IPS-15b (cell line): ENCODE data around the gene NGRN.
A peak's percentile ranks its signal among the peaks of the same experiment; 100 is the strongest.

Experiments
- H3K27me3 ChIP-seq: one replicate; pipeline ENCODE4 v1.6.1; 2013; ENCODE audit warnings: low read length; ENCODE audit not compliant: control insufficient read depth, insufficient read depth
- H3K36me3 ChIP-seq: one replicate; pipeline ENCODE4 v1.6.1; 2013; ENCODE audit warnings: low read length; ENCODE audit not compliant: control insufficient read depth, insufficient read depth
- H3K4me1 ChIP-seq: one replicate; pipeline ENCODE4 v1.6.1; 2013; ENCODE audit warnings: mild to moderate bottlenecking, low read length; ENCODE audit not compliant: control insufficient read depth, insufficient read depth
- H3K4me3 ChIP-seq: one replicate; pipeline ENCODE4 v1.5.1; 2013; ENCODE audit warnings: low read depth, low read length
- H3K9ac ChIP-seq: one replicate; pipeline ENCODE4 v1.6.1; 2013; ENCODE audit warnings: low read depth, mild to moderate bottlenecking, low read length
- H3K9me3 ChIP-seq: one replicate; pipeline ENCODE4 v1.6.1; 2013; ENCODE audit warnings: mild to moderate bottlenecking, low read length; ENCODE audit not compliant: control insufficient read depth, insufficient read depth

The NGRN gene

DNA sequence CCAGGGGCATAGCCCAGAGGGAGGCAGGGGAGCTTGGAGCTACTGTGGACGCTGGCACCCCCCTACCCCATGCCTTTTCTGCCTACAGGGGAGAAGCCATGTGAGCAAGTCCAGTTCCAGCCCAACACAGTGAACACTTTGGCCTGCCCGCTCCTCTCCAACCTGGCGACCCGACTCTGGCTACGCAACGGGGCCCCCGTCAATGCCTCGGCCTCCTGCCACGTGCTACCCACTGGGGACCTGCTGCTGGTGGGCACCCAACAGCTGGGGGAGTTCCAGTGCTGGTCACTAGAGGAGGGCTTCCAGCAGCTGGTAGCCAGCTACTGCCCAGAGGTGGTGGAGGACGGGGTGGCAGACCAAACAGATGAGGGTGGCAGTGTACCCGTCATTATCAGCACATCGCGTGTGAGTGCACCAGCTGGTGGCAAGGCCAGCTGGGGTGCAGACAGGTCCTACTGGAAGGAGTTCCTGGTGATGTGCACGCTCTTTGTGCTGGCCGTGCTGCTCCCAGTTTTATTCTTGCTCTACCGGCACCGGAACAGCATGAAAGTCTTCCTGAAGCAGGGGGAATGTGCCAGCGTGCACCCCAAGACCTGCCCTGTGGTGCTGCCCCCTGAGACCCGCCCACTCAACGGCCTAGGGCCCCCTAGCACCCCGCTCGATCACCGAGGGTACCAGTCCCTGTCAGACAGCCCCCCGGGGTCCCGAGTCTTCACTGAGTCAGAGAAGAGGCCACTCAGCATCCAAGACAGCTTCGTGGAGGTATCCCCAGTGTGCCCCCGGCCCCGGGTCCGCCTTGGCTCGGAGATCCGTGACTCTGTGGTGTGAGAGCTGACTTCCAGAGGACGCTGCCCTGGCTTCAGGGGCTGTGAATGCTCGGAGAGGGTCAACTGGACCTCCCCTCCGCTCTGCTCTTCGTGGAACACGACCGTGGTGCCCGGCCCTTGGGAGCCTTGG, 37.4 kb upstream of the NGRN start:
- H3K9me3 ChIP-seq: no peaks in the 10 kb centered on the region
- no peak overlapping the region for H3K9ac ChIP-seq
- H3K36me3 ChIP-seq: peaks cover 47% of the 10 kb centered on the region
- no peak overlapping the region for H3K4me3 ChIP-seq
- no peaks in the 10 kb centered on the region for H3K27me3 ChIP-seq
- H3K4me1 ChIP-seq: no peaks in the 10 kb centered on the region

DNA sequence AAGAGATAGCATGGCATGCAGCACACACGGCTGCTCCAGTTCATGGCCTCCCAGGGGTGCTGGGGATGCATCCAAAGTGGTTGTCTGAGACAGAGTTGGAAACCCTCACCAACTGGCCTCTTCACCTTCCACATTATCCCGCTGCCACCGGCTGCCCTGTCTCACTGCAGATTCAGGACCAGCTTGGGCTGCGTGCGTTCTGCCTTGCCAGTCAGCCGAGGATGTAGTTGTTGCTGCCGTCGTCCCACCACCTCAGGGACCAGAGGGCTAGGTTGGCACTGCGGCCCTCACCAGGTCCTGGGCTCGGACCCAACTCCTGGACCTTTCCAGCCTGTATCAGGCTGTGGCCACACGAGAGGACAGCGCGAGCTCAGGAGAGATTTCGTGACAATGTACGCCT, 36.5 kb upstream of the NGRN start:
- Histone ChIP-seq H3K27me3 (no peaks in the 10 kb centered on the region), H3K4me1 (no peaks in the 10 kb centered on the region), H3K36me3 (peaks cover 38% of the 10 kb centered on the region), H3K9ac (no peak overlapping the region), H3K4me3 (no peak overlapping the region), H3K9me3 (no peaks in the 10 kb centered on the region)

DNA sequence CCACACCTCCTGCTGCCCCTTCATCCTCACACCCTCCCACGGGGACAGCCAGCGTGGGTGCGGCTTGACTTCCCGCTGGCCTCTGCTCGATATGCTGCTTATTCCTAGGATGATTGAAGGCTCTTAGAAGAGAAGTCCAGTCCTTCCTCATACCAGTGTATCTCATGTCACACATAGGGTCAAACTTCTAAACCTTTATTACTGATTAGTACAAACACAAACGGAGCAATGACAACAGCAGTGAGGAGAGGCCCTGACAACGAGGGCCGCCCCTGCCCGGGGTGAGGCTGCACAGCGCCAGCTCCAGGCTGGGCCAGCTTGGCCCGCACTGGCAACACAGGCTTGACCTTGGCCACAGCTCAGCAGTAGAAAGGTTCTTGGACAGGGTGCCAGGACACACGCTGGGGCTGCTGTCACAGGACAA, 35.4 kb upstream of the NGRN start:
- Histone ChIP-seq H3K9ac (no peak overlapping the region), H3K36me3 (peaks cover 27% of the 10 kb centered on the region), H3K27me3 (no peaks in the 10 kb centered on the region), H3K9me3 (no peaks in the 10 kb centered on the region), H3K4me1 (no peaks in the 10 kb centered on the region), H3K4me3 (no peak overlapping the region)

DNA sequence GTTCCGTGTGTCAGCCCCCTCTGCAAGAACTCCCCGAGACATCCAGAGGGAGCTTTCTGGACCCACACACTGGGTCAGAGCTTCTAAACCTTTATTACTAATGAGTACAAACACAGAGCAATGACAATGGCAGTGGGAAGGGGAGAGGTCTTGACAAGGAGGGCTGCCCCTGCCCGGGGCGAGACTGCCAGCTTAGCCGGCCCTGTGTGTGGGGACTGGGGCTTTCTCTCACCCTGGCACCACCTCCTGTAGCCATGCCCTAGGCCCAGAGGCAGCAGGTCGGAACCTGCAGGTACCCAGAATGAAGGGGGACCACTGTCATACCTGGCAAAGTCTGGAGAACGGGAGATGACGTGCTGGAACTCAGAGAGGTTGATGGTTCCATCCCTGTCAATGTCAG, 34.9 kb upstream of the NGRN start:
- Histone ChIP-seq H3K9ac (no peak overlapping the region), H3K36me3 (peaks cover 22% of the 10 kb centered on the region), H3K27me3 (no peaks in the 10 kb centered on the region), H3K4me3 (no peak overlapping the region), H3K4me1 (no peaks in the 10 kb centered on the region), H3K9me3 (no peaks in the 10 kb centered on the region)

DNA sequence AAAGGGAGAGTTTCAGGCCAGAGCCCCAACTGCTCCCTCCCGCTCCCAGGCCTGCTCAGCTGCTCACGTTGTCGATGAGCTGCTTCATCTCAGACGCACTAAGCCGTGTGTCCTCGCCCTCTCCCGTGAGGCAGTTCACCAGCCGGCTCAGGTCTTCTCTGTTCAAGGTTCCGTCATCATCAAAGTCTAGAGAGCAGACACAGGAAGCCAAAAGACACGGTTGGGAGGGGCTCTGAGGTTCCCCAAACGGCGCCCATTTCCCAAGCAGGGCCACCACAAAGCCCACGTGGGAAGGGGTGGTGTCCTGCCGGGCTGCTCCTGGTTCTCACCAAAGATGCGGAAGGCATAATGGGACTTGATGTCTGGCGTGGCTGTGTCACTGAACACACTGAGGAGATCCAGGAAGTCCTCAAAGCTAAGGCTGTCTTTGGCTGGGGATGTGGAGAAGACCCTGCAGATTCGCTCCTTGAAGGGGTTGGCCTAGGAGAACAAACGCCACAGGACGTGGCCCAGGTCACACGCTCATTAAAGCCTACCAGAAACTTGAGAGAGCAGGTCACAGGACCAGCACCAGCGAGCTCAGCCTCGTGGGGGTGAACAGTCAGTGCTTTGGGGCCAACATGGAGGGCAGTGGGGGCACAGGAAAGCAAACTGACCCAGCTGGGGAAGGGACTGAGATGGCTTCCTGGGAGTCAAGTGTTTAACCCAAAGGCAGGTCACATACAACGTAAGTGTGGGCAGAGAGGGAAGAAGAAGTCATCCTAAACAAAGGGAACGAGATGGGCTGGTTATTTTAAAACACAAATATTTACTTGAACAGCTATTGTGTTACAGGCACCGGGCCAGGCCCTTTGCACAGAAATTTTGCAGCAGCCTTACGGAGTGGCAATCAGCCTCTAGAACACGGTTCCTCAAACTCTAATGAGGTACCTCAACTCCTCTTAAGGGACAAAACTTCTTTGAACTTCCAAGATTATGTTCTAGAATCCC, 34.1 kb upstream of the NGRN start:
- Histone ChIP-seq H3K27me3 (no peaks in the 10 kb centered on the region), H3K4me1 (no peaks in the 10 kb centered on the region), H3K36me3 (peaks cover 19% of the 10 kb centered on the region), H3K4me3 (no peak overlapping the region), H3K9ac (no peak overlapping the region), H3K9me3 (no peaks in the 10 kb centered on the region)

DNA sequence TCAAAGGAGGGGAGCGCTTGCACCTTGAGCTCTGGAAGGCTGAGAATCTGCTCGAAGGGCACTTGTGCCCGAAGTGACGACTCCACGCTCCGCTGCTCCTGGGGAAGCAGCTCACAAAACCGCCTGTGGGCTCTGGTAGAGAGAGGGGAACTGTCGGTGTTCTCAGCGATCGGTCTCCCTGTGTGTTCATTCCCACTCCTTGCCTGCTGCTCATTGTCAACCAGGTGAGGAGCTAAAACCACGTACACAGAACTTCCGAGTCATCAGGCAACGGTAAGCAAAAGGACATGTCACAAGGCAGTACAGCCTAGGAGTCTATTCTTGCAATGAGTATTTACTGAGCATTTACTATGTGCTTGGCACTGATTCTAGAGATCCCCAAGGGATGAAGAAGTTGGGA, 33.3 kb upstream of the NGRN start:
- no peaks in the 10 kb centered on the region for H3K4me1 ChIP-seq
- peaks cover 17% of the 10 kb centered on the region for H3K36me3 ChIP-seq
- H3K9ac ChIP-seq: no peak overlapping the region
- no peak overlapping the region for H3K4me3 ChIP-seq
- no peaks in the 10 kb centered on the region for H3K9me3 ChIP-seq
- no peaks in the 10 kb centered on the region for H3K27me3 ChIP-seq

DNA sequence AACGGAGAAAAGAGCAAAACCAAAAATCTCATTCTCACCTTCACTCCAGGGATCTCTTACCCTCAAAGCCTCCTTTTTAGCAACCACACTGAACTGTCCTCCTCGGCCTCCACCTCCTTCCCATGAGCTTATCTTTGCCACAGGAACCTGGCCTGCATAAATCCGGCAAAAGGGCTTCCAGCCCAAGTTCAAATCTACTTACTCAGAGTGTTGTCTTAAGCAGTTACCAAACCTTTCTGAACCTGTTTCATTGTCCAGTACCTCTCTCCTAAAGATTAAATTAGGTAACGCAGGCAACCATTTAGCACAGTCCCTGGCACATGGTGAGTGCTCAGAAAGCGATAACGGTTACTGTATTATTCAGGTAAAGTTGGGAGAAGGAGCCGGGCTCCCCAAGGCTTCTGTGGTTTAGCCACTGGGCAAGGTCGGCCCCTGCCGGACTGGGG, 32.5 kb upstream of the NGRN start:
- H3K9ac ChIP-seq: peak overlapping the region; percentile 41
- H3K4me3 ChIP-seq: peak overlapping the region; percentile 70
- peaks cover 13% of the 10 kb centered on the region for H3K36me3 ChIP-seq
- no peaks in the 10 kb centered on the region for H3K27me3 ChIP-seq
- no peaks in the 10 kb centered on the region for H3K9me3 ChIP-seq
- H3K4me1 ChIP-seq: no peaks in the 10 kb centered on the region

DNA sequence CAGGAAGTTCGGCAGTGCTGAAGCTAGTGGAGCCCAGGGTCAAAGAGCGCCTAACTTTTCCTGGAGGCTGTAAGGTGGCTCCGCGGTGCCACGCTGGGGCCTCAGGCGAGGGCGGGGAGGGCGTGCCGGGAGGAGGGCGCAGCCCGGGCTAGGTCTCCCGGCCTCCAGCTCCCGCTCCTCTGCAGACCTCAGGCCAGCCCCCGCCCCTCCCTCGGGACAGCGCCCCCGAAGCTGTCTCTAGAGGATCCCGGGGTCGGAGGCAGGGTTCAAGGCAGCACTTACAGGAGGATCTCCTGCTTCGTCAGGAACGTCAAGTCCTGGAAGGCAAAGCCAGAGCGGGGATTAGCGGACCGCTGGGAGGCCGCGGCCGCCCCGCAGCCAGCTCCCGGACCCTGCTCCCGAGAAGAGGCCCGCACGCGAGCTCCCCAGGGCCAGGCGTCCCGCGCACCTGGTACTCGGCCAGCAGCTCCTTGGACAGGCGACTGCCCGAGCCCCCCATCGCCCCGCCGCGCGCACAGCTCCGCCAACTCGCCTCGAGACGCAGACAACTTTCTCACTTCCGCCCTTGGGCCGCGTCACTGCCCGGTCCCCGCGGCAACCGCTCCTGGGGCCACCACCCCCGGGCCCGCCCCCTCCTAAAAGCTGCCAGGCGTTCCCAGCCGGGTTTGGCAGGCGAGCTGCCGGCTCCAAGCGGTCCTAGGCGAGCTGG, 31.9 kb upstream of the NGRN start, which contains the start of gene CIB1:
Gene CIB1, minus strand, starts transcription at position 555 of the 709 bp plus-strand sequence. Its CDS starts 56 bp downstream, at position 499.
- peak within 1 kb of the TSS; percentile 82 for H3K4me3 ChIP-seq
- H3K9me3 ChIP-seq: no peaks in the 10 kb centered on the region
- peak within 1 kb of the TSS; percentile 60 for H3K9ac ChIP-seq
- H3K27me3 ChIP-seq: no peaks in the 10 kb centered on the region
- H3K4me1 ChIP-seq: no peaks in the 10 kb centered on the region
- peaks cover 8% of the 10 kb centered on the region for H3K36me3 ChIP-seq

DNA sequence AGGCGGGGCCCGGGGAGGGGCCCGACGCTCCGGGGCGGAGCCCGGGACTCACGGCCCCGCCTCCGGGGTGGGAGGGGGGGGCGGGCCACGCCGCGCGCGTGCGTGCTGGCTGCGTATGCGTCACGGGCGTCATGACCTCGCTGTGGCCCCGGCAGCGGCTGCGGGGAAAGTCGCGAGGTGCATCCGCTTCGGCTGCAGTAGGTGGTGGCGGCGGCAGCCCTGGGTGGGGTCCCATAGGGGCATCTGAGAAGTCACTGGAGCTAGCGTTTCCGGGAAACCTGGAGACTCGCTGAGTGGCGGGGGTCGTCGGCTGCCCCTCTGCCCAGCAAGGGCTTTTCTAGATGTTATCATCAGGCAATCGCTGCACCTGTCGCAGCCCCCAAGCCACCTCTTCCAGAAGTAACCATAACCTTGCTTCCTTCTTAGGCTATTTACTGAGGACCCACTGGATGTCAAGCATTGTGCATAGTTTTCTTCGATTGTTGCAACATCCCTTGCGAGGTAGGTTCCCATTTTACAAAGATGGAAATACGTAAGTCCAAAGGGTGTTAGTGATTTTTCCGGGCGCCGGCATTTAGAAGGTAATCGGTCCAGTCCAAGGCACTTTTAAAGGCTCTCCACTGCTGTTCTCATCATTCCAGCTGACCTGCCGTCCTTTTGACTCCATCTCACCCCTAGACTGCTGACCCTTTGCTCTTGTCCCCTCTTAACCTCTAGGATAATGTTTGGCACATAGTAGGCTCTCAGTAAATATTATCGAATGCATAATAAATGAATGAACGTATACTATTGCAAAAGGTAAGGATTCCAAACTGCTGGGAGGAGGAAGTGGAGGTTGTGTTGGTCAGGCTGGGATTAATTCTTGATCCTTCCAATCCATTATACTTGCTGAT, 31.1 kb upstream of the NGRN start, which contains the start of gene GDPGP1:
Gene GDPGP1, plus strand, starts transcription at position 114 of the 893 bp plus-strand sequence. CDS start 6,700 bp downstream, outside the sequence.
- Histone ChIP-seq H3K4me1 (no peaks in the 10 kb centered on the region), H3K27me3 (no peaks in the 10 kb centered on the region), H3K9ac (peak within 1 kb of the TSS; percentile 60), H3K4me3 (peak within 1 kb of the TSS; percentile 82), H3K9me3 (no peaks in the 10 kb centered on the region), H3K36me3 (peaks cover under 1% of the 10 kb centered on the region)

DNA sequence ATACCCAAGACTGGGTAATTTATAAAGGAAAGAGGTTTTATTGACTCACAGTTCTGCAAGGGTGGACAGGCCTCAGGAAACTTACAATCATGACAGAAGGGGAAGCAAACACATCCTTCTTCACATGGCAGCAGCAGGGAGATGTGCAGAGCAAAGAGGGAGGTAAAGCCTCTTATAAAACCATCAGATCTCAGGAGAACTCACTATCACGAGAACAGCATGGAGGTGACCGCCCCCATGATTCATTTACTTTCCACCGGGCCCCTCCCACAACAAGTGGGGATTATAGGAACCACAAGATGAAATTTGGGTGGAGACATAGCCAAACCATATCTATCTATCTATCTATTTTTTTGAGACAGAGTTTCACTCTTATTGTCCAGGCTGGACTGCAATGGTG, 26.1 kb upstream of the NGRN start:
- Histone ChIP-seq H3K9ac (no peak overlapping the region), H3K9me3 (no peaks in the 10 kb centered on the region), H3K27me3 (no peaks in the 10 kb centered on the region), H3K4me1 (no peaks in the 10 kb centered on the region), H3K4me3 (no peak overlapping the region), H3K36me3 (peaks cover 3% of the 10 kb centered on the region)
